ENCODE results near the gene PCIF1.
"Not testable (repeated sequence)": the region's sequence is repeated elsewhere in the genome, so short reads cannot be mapped to it uniquely, and the experiment has no call there.

Gene PCIF1

DNA sequence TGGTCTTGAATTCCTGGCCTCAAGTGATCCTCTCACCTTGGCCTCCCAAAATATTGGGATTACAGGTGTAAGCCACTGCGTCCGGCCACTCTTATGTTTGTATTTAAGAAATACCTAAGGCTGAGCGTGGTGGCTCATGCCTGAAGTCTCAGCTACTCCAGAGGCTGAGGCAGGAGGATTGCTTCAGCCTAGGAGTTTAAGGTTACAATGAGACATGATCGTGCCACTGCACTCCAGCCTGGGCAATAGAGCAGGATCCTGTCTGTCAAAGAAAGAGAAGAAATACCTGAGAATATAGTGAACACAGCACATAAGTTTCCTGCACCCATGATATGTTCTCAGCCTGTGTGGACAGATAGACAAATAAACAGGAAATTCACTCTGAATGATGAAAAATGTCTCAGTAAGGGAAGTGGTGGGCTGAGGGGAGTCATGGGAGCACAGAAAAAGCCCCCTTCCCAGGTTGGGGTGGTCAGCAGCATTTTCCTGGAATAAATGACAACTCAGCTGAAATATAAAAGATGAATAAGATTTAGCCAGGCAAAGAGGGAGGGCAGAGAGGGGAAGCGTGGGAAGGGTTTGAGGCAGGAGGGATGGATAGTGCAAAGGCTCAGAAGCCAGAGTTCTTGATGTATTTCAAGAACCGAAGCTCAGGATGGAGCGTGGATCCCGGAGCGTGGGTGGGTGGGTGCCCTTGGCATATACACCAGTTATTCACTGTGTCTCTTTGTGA lies 60.4 kb downstream of the PCIF1 start:
- DNase-seq (ENCODE audit: low spot score), result no peak
- TF ChIP-seq, protein P1, sequence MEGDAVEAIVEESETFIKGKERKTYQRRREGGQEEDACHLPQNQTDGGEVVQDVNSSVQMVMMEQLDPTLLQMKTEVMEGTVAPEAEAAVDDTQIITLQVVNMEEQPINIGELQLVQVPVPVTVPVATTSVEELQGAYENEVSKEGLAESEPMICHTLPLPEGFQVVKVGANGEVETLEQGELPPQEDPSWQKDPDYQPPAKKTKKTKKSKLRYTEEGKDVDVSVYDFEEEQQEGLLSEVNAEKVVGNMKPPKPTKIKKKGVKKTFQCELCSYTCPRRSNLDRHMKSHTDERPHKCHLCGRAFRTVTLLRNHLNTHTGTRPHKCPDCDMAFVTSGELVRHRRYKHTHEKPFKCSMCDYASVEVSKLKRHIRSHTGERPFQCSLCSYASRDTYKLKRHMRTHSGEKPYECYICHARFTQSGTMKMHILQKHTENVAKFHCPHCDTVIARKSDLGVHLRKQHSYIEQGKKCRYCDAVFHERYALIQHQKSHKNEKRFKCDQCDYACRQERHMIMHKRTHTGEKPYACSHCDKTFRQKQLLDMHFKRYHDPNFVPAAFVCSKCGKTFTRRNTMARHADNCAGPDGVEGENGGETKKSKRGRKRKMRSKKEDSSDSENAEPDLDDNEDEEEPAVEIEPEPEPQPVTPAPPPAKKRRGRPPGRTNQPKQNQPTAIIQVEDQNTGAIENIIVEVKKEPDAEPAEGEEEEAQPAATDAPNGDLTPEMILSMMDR (IDR thresholded peaks at IDR 0.05; ENCODE audit: borderline replicate concordance, control extremely low read depth, extremely low read depth, insufficient read depth, missing control alignments), result no peak
- in situ Hi-C loops (cut with MboI; ENCODE audit: low sequenced_read_pairs, unreplicated experiment), result no loop called here

DNA sequence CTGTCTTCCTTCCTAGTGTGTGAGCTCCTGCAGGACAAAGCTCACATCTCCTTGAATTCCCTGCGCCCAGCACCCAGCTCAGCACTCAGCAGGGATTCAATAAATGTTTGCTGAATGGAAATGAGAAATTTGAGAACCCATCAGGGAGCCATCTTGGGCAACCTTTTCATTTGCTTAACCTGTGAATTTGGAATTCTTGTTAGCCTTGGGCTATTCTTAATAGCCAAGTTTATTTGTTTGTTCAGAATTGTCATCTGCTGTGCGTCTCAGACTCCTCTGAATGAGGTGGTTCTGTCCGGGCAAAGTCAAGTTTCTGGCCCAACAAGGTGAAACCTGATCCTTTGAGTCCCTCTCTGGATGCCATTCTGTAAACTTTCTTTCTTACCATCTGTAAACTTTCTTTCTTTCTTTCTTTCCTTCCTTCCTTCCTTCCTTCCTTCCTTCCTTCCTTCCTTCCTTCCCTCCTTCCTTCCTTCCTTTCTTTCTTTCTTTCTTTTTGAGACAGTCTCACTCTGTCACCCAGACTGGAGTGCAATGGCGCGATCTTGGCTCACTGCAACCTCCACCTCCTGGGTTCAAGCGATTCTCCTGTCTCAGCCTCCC lies 61.1 kb downstream of the PCIF1 start:
- in situ Hi-C loops (cut with MboI; ENCODE audit: low sequenced_read_pairs, unreplicated experiment); DNase-seq (ENCODE audit: low spot score): not testable (repeated sequence)

DNA sequence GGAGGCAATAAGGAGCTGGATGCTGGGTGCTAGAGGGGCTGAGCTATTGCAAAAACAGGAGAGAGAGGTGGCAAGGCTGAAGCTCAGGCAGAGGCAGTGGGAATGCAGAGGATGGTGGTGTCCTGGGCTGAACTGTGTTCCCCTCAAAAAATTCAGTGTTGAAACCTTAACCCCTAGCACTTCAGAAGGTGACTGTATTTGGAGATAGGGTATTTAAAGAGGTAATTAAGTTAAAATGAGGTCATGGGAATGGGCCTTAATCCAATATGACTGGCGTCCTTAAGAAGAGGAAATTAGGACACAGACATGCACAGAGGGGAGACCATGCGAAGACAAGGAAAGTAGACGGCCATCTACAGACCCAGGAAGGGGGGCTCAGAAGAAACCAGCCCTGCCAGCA lies 62.7 kb downstream of the PCIF1 start:
- TF ChIP-seq, protein P1 (IDR thresholded peaks at IDR 0.05; ENCODE audit: borderline replicate concordance, control extremely low read depth, extremely low read depth, insufficient read depth, missing control alignments), result no peak
- in situ Hi-C loops (cut with MboI; ENCODE audit: low sequenced_read_pairs, unreplicated experiment), result no loop called here
- DNase-seq (ENCODE audit: low spot score), result no peak
